Erythroblast (primary cell): Measurements from ENCODE around the gene MAN1B1.

Experiments
- GATA1 ChIP-seq: IDR thresholded peaks from 2 replicates; pipeline ENCODE4 v1.6.1; 2011; ENCODE audit warnings: low read depth, mild to moderate bottlenecking, control low read depth, low read length, moderate library complexity
- POLR2A ChIP-seq: IDR thresholded peaks from 2 replicates; pipeline ENCODE4 v1.6.1; 2011; ENCODE audit warnings: mild to moderate bottlenecking, low read length

DNA sequence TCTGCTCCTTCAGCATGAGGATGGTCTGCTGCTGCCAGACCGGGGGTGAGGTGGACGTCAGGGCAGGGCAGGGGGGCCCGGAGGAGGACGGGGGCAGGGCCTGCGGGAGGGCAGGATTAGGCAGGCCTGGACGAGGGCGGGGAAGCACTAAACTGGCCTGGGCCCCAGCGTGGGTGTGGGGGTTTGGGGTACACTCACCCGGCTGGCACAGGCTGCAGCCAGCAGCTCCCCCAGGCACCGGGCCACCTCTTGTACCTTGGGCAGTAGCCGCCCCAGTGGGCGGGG is 22.0 kb upstream of the MAN1B1 start:
- TF ChIP-seq POLR2A (no peak), GATA1 (no peak)
